Parathyroid adenoma (tissue), 2 donors: ENCODE measurements around the gene NFIX.

Experiments used
- H2AFZ ChIP-seq: fragments of 300-600 bp; sonication (generic); one replicate; pipeline ENCODE4 v1.7.0; 2017; ENCODE audit warnings: antibody characterized with exemption, mild to moderate bottlenecking
- H3K27ac ChIP-seq: fragments of 300-600 bp; sonication (generic); one replicate; pipeline ENCODE4 v1.7.0; 2017
- H3K27me3 ChIP-seq: fragments of 300-600 bp; sonication (generic); one replicate; pipeline ENCODE4 v1.7.0; 2017; ENCODE audit warnings: low read length; ENCODE audit not compliant: control insufficient read depth, insufficient read depth
- H3K36me3 ChIP-seq: fragments of 300-600 bp; sonication (generic); one replicate; pipeline ENCODE4 v1.7.0; 2017; ENCODE audit warnings: low read length; ENCODE audit not compliant: control insufficient read depth, insufficient read depth
- H3K4me1 ChIP-seq: fragments of 300-600 bp; sonication (generic); one replicate; pipeline ENCODE4 v1.7.0; 2017; ENCODE audit warnings: control low read depth
- H3K4me2 ChIP-seq: fragments of 300-600 bp; sonication (generic); one replicate; pipeline ENCODE4 v1.7.0; 2017; ENCODE audit warnings: low read length
- H3K4me3 ChIP-seq: fragments of 300-600 bp; sonication (generic); one replicate; pipeline ENCODE4 v1.7.0; 2017; ENCODE audit warnings: low read depth, low read length
- H3K79me2 ChIP-seq: fragments of 300-600 bp; sonication (generic); one replicate; pipeline ENCODE4 v1.7.0; 2017; ENCODE audit warnings: control low read depth
- H3K9ac ChIP-seq: fragments of 300-600 bp; sonication (generic); one replicate; pipeline ENCODE4 v1.7.0; 2017; ENCODE audit warnings: mild to moderate bottlenecking
- H3K9me3 ChIP-seq: fragments of 300-600 bp; sonication (generic); one replicate; pipeline ENCODE4 v1.7.0; 2017; ENCODE audit warnings: low read length; ENCODE audit not compliant: control insufficient read depth
- TF ChIP-seq, protein P1 (sequence below): fragments of 300-600 bp; sonication (generic); IDR thresholded peaks from one replicate; pipeline ENCODE4 v1.7.0; 2017; ENCODE audit warnings: antibody characterized with exemption, mild to moderate bottlenecking
- donor health status: primary hyperparathyroidism.

Gene NFIX

DNA sequence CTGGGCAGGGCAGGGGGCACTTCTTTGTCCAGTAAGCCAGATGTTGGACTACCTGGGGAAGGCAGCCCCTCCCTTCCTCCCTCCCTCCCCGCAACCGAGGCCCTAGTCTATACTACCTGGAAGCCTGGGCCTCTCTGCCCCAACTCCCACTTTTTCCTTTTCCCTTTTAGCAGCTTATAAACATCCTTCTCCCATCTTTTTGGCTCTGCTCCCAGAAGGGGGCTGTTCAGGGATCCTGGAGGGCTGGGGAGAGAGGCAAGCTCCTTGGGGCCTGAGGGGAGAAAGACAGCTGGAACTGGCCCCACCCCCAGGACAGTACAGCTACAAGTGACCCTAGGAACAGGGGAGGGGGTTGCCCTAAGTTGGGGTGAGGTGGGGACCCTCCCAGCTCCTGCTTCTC is 62.5 kb downstream of the NFIX start:
- no peak overlapping the region for H3K27ac ChIP-seq
- H3K36me3 ChIP-seq: no peaks in the 10 kb centered on the region
- TF ChIP-seq, protein P1, sequence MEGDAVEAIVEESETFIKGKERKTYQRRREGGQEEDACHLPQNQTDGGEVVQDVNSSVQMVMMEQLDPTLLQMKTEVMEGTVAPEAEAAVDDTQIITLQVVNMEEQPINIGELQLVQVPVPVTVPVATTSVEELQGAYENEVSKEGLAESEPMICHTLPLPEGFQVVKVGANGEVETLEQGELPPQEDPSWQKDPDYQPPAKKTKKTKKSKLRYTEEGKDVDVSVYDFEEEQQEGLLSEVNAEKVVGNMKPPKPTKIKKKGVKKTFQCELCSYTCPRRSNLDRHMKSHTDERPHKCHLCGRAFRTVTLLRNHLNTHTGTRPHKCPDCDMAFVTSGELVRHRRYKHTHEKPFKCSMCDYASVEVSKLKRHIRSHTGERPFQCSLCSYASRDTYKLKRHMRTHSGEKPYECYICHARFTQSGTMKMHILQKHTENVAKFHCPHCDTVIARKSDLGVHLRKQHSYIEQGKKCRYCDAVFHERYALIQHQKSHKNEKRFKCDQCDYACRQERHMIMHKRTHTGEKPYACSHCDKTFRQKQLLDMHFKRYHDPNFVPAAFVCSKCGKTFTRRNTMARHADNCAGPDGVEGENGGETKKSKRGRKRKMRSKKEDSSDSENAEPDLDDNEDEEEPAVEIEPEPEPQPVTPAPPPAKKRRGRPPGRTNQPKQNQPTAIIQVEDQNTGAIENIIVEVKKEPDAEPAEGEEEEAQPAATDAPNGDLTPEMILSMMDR: no peak
- no peak overlapping the region for H3K4me3 ChIP-seq
- H3K9me3 ChIP-seq: no peaks in the 10 kb centered on the region
- no peaks in the 10 kb centered on the region for H3K27me3 ChIP-seq
- peaks cover 8% of the 10 kb centered on the region for H3K79me2 ChIP-seq
- no peaks in the 10 kb centered on the region for H3K4me1 ChIP-seq
- H2AFZ ChIP-seq: no peak overlapping the region
- H3K4me2 ChIP-seq: no peak overlapping the region
- H3K9ac ChIP-seq: no peak overlapping the region

DNA sequence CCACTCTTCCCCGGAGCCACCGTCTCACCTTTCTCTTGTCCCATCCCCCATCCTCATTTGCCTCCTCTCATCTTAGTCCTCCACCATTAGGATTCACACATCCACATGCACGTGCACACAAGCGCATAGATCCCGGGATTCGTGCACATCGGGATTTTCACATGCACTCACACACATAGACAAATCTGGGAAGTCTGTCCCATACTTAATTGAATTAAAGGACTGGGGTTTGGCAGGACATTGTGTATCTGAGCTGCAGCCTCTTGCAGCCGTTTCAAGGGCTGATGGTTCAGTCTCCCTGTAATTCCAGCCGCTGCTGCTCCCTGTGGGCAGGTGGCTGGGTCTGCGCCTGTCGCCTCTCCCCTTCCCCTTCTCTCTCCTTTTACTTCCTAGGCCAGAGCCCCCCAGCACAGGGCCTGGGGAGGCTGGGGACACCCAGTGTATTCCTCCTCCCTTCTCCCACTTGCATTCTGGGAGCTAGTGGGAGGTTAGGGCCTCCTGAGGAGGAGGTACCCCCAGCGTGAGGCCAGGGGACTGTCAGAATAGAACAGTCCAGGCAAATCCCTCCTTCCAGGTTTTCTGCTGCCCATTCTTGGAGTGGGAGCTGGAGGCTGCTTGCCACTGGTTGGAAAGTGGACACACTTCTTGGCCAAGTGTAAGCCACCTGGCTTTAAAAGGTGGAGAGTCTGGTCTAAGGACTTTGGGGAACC is 63.8 kb downstream of the NFIX start:
- Histone ChIP-seq H3K79me2 (peaks cover 10% of the 10 kb centered on the region), H3K4me3 (no peak overlapping the region), H3K9ac (no peak overlapping the region), H3K9me3 (no peaks in the 10 kb centered on the region), H2AFZ (no peak overlapping the region), H3K27ac (no peak overlapping the region), H3K27me3 (no peaks in the 10 kb centered on the region), H3K4me2 (no peak overlapping the region), H3K4me1 (no peaks in the 10 kb centered on the region), H3K36me3 (no peaks in the 10 kb centered on the region)
- TF ChIP-seq, protein P1: no peak

DNA sequence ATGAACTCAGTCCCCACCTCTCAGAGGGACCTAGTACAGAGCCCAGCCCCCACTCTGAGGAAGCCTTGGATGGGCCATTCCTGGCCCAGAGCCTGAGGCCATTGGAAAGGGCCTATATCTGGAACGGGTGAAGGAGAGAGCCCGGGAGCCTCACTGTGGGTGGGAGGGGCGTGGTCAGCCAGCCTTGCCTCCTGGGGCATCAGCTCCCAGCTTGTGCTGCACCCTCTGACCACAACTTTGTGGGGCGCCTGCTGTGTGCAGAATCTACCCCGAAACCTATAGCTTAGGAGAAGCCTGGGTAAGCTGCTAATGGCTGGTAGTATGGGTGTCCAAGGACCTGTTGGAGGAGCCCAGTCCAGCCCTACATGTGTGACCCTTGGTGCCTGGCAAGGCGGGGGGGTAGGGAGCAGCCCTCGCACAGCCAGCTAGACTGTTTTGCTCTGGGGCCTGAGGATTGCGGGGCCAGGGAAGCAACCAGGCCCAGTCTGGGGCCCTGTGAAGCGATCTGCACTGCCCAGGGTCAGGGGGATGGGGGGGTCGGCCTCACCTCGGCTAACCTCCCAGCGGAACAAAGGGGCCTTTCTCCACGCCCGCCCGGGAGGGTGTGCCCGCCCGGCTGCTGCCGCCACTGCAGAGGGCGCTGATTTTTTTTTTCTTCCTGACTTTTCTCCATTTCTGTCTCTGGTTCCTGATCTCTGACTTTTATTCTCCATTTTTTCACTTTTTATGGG is 65.1 kb downstream of the NFIX start:
- Histone ChIP-seq H3K9me3 (no peaks in the 10 kb centered on the region), H3K79me2 (peaks cover 16% of the 10 kb centered on the region), H3K4me2 (no peak overlapping the region), H3K4me3 (no peak overlapping the region), H3K27me3 (no peaks in the 10 kb centered on the region), H3K9ac (no peak overlapping the region), H3K4me1 (no peaks in the 10 kb centered on the region), H2AFZ (no peak overlapping the region), H3K27ac (no peak overlapping the region), H3K36me3 (no peaks in the 10 kb centered on the region)
- TF ChIP-seq, protein P1: no peak

DNA sequence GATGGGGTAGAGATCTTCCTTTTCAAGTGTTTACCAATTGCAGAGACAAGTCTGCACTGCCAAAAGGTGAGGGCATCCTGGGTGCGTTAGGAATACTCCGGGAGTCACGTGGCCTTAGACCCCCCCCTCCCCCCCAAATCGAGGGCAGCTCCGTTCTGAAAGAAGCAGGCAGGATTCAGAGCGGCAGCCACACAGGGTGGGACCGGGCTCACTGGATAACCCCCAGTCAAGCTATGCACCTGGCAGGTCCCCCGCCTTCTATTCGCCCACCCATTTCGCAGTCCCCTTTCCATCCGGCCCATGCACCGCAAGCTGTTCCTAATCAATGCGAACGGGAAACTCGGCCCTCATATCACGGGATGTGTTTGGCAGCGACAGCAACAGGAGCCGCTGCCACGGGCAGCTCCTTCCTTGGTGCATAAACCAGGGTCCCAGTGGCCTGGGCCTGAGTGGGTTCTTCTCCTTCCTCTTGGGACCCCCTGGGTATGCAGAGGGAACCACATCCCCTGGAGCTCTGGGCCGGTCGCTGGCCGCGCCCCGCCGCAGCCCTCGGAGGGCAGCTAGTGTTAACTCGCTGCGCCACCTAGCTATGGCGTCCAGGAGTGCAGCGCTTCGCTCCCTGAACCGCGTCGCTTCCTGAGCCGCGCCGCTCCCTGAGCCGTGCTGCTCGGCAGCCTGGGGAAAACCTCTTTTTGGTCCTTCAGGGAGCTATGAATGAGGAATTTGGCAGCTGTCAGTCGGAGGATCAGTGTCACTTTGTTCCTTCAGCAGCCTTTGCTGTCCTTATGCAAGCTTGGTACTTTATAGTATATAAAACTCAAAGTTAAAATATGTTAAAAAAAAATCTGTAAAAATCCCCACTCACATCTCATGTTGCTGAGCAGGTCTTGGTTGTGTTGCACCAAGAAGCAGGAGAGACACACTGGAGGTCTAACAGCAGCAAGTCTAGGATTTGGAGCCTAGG is 66.0 kb downstream of the NFIX start:
- H3K36me3 ChIP-seq: no peaks in the 10 kb centered on the region
- TF ChIP-seq, protein P1: peak; percentile 92
- H3K9ac ChIP-seq: no peak overlapping the region
- no peak overlapping the region for H3K27ac ChIP-seq
- no peaks in the 10 kb centered on the region for H3K9me3 ChIP-seq
- no peaks in the 10 kb centered on the region for H3K4me1 ChIP-seq
- H3K4me3 ChIP-seq: peak overlapping the region; percentile 27
- peak overlapping the region; percentile 75 for H2AFZ ChIP-seq
- H3K4me2 ChIP-seq: peak overlapping the region; percentile 71
- H3K79me2 ChIP-seq: peaks cover 16% of the 10 kb centered on the region
- H3K27me3 ChIP-seq: no peaks in the 10 kb centered on the region
